Activated CD4-positive, alpha-beta T cell treated with anti-CD3 and anti-CD28 coated beads for 1 hour (primary cell): ENCODE data around the gene PRKAG3.

ENCODE experiments used
- DNase-seq: peaks from one replicate; pipeline ENCODE4 v3.0.0-alpha.2; 2020

The PRKAG3 gene

GRCh38 chr2:218812861-218813260 is 18.7 kb downstream of the PRKAG3 start:
- no peak for DNase-seq

GRCh38 chr2:218812096-218812815 is 19.3 kb downstream of the PRKAG3 start:
- DNase-seq: no peak

DNA sequence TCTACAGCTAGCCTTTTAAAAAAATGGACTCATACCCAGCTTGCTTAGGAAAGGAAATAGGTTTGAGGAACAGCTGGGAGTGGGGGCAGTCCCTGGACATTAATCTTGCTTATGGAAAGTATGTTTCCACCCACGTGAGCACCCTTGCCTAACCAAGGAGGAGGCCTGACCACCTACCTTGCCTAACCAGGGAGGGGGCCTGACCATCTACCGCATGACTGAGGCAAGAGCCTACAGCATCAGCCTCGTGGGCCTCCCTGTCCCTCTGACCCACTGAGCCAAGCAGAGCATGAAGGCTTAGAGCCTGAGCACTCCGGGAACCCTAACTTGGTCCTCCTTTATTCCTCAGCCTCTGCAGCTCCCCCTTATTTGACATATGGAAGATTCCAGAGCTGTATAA is 20.2 kb downstream of the PRKAG3 start:
- DNase-seq: no peak

GRCh38 chr2:218810256-218810655 is 21.3 kb downstream of the PRKAG3 start:
- DNase-seq: no peak

- DNase-seq: no peak
Observed at GRCh38 chr2:218809515-218809914, 22.1 kb downstream of the PRKAG3 start.

DNA sequence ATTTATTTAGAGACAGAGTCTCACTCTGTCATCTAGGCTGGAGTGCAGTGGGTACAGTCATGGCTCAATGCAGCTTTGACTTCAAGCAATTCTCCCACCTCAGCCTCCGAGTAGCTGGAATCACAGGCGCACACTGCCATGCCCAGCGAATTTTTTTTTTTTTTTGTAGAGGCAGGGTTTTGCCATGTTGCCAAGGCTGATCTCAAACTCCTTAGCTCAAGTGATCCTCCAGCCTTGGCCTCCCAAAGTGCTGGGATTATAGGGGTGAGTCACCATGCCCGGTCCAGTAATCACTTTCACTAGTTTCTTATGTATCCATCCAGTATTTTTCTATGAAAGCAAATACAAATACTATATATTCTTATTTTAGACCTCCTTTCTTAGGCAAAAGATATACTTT is 24.0 kb downstream of the PRKAG3 start:
- no peak for DNase-seq

- DNase-seq: no peak
Observed at GRCh38 chr2:218806346-218806978, 25.1 kb downstream of the PRKAG3 start.

DNA sequence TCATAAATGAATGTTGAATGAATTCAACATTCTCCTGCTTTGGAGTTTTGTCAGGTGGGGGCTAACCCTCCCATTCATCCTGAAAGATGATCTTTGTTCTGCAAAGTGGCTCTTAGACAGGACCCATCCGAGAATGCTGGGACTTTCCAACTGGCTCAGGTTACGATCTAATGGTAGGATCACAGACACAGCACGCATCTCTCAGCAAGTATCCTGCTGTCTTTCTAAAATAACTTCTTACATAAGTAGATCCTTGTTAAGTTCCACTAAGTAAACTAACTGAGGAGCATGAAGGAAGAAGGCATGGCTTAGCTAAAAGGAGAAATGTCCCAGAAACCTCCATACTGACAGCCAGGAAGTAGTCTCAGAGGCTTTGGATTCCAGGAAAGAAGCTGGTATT is 26.0 kb downstream of the PRKAG3 start:
- DNase-seq: no peak

DNA sequence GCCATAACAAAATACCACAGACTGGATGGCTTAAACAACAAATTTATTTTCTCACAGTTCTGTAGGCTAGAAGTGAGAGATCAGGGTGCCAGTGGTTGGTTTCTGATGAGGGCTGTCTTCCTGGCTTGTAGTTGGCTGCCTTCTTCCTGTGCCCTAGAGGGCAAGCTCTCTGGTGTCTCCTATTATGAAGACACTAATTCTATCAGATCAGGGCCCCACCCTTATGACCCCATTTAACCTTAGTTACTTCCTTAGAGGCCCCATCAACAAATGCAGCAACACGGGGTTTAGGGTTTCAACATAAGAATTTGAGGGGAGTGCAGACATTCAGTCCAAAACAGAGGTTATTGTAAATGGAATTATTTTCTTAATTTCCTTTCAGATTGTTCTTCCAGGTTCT is 26.8 kb downstream of the PRKAG3 start:
- no peak for DNase-seq

DNA sequence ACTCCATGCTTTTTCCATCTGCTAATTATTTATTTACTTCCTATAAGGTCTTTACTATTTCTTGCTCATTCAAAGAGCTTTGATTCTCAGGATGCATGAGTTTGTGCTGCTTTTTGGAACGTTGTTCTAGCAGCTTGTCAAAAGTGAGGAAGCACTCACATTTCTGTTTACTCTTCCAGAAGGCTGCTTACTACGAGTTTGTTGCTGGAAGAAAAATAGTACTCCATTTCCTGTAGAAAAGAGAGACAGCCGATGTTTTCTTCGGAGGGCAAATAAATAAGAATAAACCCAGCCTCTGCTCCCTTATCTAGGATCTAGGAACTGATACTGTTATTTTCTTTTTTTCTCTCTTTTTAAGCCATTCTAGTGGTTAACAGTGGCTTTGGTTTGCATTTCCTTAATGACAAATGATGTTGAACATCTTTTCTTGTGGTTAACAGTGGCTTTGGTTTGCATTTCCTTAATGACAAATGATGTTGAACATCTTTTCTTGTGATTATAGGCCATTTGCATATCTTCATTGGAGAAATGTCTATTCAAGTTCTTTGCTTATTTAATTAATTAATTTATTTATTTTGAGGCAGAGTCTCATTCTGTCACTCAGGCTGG is 29.1 kb downstream of the PRKAG3 start:
- DNase-seq: no peak

DNA sequence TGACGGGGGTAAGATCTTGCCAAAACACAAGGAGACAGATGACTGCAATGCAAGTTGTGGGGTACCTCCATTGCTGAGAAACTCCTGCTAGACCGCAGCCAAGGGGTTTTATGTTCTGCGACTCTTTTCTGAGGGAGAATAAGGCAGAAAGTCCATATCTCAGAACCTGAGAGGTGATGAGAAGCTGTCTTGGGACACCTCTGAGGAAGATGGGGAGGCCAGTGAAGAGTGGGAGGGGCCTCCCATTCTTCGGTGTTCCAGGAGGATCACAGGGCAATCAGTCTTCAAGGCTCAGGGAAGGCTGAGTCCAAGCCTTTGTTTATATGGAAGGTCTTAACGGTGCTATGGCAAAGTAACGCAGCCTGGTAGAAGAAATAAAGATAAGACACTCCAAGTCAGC is 31.6 kb downstream of the PRKAG3 start:
- DNase-seq: no peak

DNA sequence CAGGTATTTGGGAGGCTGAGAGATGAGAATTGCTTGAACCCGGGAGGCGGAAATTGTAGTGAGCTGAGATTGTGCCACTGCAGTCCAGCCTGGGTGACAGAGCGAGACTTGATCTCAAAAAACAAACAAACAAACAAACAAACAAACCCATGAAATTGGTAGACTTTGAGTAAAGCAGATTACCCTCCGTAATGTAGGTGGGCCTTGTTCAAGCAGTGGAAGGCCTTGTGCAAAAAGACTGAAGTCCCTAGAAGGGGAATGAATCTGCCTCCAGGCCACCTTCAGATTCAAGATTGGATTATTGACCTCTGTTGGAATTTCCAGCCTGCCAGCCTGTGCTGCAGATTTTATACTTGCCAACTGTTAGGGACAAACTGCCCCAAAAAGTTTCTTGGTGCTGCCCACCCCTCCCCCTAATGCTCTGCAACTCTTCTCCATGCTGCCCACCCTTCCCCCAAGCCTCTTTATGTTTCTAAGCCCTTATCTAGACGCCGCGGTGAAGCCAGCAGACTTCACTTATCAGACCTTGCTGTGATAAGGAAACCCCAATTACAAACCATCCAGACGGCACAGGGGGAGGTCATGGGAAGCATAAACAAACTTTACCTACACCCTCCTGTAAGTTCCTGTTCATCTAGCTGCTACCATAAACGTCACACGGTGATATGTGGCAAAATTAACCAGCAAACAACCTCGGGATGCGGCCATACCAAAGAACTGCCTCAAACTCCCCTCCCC is 32.7 kb downstream of the PRKAG3 start:
- no peak for DNase-seq

GRCh38 chr2:218796691-218797090 is 34.9 kb downstream of the PRKAG3 start:
- no peak for DNase-seq

DNA sequence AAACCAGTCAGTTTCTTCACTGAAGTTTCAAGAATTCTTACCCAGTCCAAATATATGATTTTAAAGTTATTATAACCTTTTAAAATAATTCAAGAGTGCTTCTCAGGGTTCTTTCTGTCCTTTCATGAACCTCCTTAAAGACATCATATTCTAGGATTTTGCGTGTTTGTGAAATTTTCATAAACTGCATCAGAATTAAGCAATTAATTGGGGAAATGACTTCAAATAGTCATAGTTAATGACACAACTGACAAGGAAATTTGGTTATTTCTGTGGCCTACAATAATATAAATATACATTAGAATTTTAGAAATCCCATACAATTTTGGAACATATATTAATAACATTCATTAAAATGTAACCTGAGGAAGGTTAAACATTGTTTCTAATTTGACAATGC is 39.2 kb downstream of the PRKAG3 start:
- DNase-seq: no peak

DNA sequence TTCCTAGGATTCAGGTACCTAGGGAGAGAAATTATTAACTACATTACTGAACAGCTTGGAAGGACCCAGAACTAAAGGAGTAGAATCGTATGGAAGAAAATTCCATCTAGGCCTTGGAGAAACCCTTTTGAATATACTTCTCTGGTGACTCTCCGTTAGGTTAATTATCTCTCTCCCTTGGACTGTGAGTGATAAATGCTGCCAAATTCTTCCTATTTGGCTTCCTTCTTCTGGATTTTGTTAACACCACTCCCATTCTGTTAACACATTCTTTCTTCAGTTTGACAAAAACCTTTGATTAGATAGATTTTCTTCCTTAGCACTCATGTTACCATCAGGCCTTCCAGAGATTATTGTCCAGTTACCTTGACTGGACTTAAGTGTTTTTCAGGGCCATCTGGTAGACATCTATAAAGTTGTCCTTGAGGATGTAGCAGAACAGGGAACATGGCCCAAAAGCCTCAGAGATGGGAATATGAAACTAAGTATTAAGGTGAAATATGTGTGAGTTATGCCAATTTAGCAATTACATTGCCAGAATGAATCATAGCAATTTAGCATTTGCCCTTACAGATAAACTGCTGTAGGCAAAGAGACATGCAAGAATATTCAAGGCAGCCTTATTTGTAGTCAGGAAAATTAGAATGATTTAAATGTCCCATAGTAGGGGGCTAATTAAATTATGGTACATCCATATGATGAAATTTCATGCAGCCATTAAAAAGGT is 42.9 kb downstream of the PRKAG3 start:
- DNase-seq: no peak

- no peak for DNase-seq
Observed at GRCh38 chr2:218786133-218786532, 45.5 kb downstream of the PRKAG3 start.

GRCh38 chr2:218785103-218785502 is 46.5 kb downstream of the PRKAG3 start:
- no peak for DNase-seq

DNA sequence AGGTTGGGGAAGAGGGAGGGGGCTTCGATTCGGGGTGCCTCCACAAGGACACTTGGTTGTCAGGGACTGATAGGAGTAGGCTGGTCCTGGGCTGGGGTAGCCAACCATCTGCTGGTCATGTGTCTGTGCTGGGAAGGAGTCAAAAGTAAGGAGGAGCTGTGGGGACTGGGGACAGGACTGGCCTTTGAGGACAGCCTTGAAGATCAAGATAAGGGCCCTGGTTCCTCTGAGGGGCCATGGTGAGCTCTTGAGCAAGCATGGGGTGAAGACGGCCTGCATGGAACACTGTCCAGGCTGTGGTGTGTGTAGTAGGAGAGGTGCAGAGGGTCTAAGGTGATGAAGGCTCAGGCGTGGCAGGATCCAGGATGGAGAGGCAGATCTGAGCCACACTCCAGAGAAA is 47.9 kb downstream of the PRKAG3 start:
- DNase-seq: no peak

GRCh38 chr2:218782528-218782844 is 49.1 kb downstream of the PRKAG3 start:
- DNase-seq: no peak

GRCh38 chr2:218781691-218782527 is 49.7 kb downstream of the PRKAG3 start, which contains the start of gene CYP27A1:
CYP27A1 (plus strand) TSS chr2:218782147; CDS start chr2:218782183, 36 bp downstream.
- no peak for DNase-seq

- no peak for DNase-seq
Observed at GRCh38 chr2:218780851-218781690, 50.5 kb downstream of the PRKAG3 start.
